GM08714 (cell line): ENCODE data around the gene FOXC1.
A peak's percentile ranks its signal among the peaks of the same experiment; 100 is the strongest.

Experiments used
- H3K4me3 ChIP-seq: fragments of 200-500 bp; sonication (Bioruptor generic); 2 replicates; pipeline ENCODE4 v1.5.1; 2014; ENCODE audit warnings: mild to moderate bottlenecking, low read length, inconsistent platforms
- ZNF274 ChIP-seq: IDR thresholded peaks from 2 replicates; pipeline ENCODE4 v1.6.1; 2012; ENCODE audit warnings: mild to moderate bottlenecking, low read depth, low read length

FOXC1 gene

GRCh38 chr6:1617466-1618310, 8.0 kb downstream of the FOXC1 start:
- no peak overlapping the region for H3K4me3 ChIP-seq
- TF ChIP-seq ZNF274, result no peak

GRCh38 chr6:1618311-1619097, 8.8 kb downstream of the FOXC1 start:
- TF ChIP-seq ZNF274, result no peak
- no peak overlapping the region for H3K4me3 ChIP-seq

- no peak for TF ChIP-seq ZNF274
- no peak overlapping the region for H3K4me3 ChIP-seq
Observed at GRCh38 chr6:1619098-1619672, 9.5 kb downstream of the FOXC1 start.

- H3K4me3 ChIP-seq, result no peak overlapping the region
- TF ChIP-seq ZNF274, result no peak
Observed at GRCh38 chr6:1619673-1620503, 10.2 kb downstream of the FOXC1 start.

- TF ChIP-seq ZNF274, result no peak
- H3K4me3 ChIP-seq, result no peak overlapping the region
Observed at GRCh38 chr6:1620504-1621069, 10.9 kb downstream of the FOXC1 start.

GRCh38 chr6:1621070-1621701, 11.5 kb downstream of the FOXC1 start:
- TF ChIP-seq ZNF274, result no peak
- no peak overlapping the region for H3K4me3 ChIP-seq

GRCh38 chr6:1622220-1622850, 12.6 kb downstream of the FOXC1 start:
- H3K4me3 ChIP-seq, result no peak overlapping the region
- TF ChIP-seq ZNF274, result no peak

- TF ChIP-seq ZNF274, result no peak
- no peak overlapping the region for H3K4me3 ChIP-seq
Observed at GRCh38 chr6:1622851-1623768, 13.4 kb downstream of the FOXC1 start.

- TF ChIP-seq ZNF274, result no peak
- H3K4me3 ChIP-seq, result no peak overlapping the region
Observed at GRCh38 chr6:1623769-1624057, 14.0 kb downstream of the FOXC1 start.

- TF ChIP-seq ZNF274, result no peak
- peak overlapping the region; percentile 72; the same call in 1 of the 2 replicates for H3K4me3 ChIP-seq
Observed at GRCh38 chr6:1624058-1624850, 14.5 kb downstream of the FOXC1 start.
